WI38 (cell line): ENCODE data around the gene IQGAP3.

Experiments
- H3K4me3 ChIP-seq: 2 replicates; pipeline ENCODE4 v1.5.1; 2011; ENCODE audit warnings: low read depth, mild to moderate bottlenecking, control low read depth, low read length
- TF ChIP-seq, protein P1 (sequence below): IDR thresholded peaks from 2 replicates; pipeline ENCODE4 v1.5.1; 2012; ENCODE audit warnings: low read depth, mild to moderate bottlenecking, control low read depth, low read length

Gene IQGAP3

DNA sequence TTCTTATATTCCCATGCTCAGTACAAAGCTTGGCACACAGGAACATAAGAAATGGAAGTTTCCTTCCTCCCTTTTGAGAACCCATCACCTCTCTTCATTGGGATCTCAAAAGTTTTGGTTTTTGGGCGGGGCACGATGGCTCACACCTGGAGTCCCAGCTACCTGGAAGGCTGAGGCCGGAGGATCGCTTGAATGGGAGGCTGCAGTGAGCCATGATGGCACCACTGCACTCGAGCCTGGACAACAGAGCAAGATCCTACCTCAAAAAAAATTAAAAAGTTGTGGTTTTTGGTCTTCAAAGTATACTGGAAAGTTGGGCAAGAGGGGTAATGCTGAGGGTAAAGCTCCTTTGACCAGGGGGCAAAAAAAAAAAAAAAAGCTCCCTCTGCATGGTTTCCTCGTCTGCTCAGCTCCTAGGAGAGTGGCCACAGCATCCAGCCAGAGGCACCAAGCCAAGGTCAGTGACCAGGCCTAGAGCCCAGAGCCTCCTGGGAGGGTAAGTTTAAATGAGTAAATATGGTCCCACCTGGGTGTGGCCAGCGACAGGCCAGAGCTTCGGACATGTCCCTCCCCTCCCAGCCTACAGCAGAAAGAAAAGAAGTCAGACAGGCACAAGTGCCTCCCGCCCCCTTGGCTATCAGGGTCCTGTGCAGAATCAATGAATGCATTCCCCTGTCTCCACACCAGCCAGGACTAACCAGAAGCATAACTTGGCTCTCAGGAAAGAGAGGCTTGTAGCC lies 76.8 kb downstream of the IQGAP3 start:
- H3K4me3 ChIP-seq, result no peak overlapping the region
- TF ChIP-seq, protein P1, sequence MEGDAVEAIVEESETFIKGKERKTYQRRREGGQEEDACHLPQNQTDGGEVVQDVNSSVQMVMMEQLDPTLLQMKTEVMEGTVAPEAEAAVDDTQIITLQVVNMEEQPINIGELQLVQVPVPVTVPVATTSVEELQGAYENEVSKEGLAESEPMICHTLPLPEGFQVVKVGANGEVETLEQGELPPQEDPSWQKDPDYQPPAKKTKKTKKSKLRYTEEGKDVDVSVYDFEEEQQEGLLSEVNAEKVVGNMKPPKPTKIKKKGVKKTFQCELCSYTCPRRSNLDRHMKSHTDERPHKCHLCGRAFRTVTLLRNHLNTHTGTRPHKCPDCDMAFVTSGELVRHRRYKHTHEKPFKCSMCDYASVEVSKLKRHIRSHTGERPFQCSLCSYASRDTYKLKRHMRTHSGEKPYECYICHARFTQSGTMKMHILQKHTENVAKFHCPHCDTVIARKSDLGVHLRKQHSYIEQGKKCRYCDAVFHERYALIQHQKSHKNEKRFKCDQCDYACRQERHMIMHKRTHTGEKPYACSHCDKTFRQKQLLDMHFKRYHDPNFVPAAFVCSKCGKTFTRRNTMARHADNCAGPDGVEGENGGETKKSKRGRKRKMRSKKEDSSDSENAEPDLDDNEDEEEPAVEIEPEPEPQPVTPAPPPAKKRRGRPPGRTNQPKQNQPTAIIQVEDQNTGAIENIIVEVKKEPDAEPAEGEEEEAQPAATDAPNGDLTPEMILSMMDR, result no peak

DNA sequence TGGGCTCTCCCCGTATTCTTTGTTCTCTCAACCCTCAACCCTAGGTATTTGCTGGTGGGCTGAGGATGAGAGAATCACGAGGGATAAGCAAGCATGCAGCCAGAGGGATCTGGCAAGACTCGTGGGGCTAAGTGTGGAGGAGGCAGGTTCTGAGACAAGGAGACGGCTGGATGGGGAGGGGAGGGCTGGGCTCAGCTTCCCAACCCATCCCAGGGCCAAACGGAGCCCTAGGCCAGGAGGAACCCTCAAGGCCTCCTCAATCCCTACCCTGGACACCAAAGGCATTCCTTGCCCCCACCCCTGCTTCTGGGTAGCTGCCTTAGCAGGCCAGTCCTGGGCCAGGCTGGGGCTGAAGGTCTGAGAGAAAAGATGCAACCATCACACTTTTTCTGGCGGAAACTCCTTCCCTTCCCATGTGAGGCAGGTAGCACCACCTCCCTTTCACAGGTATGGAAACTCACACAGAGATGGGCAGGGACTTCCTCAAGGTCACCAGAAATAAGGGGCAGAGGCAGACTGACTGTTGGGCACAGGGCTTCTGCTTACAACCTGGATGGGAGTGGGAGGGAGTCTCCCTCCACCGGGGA lies 78.0 kb downstream of the IQGAP3 start:
- TF ChIP-seq, protein P1, result no peak
- H3K4me3 ChIP-seq, result no peak overlapping the region

DNA sequence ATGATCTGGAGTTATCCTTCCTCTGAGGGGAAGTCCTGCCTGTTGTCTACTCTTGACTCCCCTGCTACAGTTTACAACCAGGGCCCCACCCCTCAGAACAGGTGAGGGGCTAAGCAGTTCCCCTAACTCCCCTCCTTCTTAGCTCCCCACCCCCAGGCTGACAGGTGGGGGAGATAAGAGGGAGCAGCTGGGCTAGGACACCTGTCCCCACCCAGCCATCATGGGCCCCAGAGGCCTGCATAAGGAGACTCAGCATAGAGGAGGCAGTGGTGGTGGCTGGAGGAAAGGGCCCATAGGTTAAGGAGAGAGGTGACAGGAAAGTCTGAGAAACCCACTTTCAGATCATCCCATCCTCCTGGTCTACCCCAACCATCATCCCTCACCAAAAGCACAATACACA lies 78.6 kb downstream of the IQGAP3 start:
- TF ChIP-seq, protein P1, result no peak
- no peak overlapping the region for H3K4me3 ChIP-seq

DNA sequence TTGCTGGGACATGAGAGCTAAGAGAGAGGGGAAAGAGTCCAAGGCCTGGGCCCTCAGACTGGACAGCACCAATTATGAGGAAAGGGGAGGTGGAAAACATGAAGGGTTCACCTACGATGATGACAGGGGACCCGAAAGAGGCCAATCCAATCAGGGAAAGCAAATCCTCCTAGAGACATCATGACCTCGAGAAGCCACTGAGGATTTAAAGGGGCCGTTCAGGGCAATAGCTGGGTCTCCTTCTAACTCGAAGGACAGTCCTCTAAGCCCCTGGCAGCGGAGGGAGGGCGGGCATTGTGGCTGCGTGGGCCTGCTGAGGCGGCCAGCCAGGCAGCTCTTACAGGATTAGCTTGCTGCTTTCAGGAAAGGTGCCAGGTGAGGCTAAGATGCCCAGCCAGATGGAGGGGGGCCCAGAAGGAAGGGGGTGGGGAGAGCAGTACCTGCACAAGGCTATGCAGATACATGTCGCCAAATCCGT lies 79.2 kb downstream of the IQGAP3 start:
- TF ChIP-seq, protein P1, result no peak
- no peak overlapping the region for H3K4me3 ChIP-seq

DNA sequence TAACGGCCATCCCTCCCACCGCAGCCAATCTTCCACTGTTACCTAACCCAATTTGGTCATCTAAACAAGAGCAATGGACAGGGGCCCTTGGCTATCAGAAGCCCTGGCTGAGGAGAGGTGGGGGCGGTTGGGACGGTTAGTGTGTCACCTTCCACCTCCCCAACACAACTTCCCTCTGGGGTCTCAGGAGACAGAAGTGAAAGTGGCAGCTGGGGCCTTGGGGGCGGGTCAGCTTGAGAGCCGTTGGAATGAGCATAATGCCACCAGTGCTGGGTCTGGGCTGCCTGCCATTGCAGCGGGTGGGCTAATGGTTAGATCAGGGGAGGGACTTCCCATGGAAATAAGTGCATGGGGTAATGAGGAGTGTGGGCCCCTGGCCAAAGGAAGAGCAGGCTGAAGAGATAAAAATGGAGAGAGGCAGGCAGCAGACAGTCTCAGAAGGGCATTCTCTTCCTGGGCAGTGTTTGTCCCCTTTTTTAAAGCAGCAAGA lies 79.7 kb downstream of the IQGAP3 start:
- H3K4me3 ChIP-seq, result no peak overlapping the region
- TF ChIP-seq, protein P1, result no peak

DNA sequence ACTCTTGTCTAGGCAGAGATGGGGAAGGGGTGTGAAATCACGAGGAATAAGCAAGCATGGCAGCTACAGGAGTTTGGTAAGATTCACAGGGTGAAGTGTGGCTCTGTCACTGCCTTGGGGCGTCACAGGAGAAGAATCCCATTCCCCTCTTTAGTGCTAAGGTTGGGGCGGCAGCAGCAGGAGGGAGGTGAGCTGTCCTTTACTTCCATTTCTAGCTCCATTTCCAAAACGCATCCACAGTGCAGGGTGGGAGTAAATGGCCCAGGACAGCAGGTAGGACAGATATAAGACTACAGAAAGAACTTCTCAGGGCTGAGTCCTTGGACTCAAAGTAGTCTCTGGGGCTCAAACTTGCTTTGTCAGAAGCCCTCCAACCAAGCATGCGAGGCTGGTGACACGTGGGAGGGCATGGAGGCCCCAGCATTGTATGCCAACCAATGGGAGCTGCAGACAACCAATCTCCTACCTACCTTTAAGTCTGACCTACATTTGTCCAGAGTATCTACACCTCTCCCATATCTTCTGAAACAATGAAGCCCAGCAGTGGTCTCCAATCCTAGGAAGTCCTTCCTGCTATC lies 80.3 kb downstream of the IQGAP3 start:
- TF ChIP-seq, protein P1, result no peak
- no peak overlapping the region for H3K4me3 ChIP-seq
